IMR-90 (cell line): ENCODE results near the gene ATXN1. TPM values are rescaled to one million over a fixed set of nuclear protein-coding genes. Genes with fewer than 3 reads are reported as not detected.

Experiments
- ATAC-seq: fragments of 200-7000 bp; cut with Tn5 transposase; 2 replicates; pipeline ENCODE4 v1.9.1; 2020; ENCODE audit warnings: low read depth, mild to moderate bottlenecking, moderate library complexity
- BruUV-seq: library from RNA; stranded (reverse); fragments of 400-500 nt; replicated peaks from 2 replicates; lab custom pipeline; 2021; lab: Mats Ljungman, UMichigan
- CTCF ChIA-PET: fragments of 300-600 bp; formaldehyde crosslinking; extraction: SDS; loops from one replicate; lab custom pipeline; 2021; ENCODE audit warnings: antibody characterized with exemption; lab: Yijun Ruan, JAX
- POLR2A ChIA-PET: fragments of 300-600 bp; sonication (Branson Sonifier 250); formaldehyde crosslinking; loops from one replicate; lab custom pipeline; 2022; ENCODE audit warnings: antibody characterized with exemption; ENCODE audit not compliant: unreplicated experiment; lab: Charles Lee
- DNase-seq: peaks from one replicate; pipeline ENCODE4 v3.0.0; 2013
- H2AFZ ChIP-seq: replicated peaks from 2 replicates; pipeline ENCODE3; 2013; ENCODE audit warnings: low read length, mild to moderate bottlenecking; ENCODE audit not compliant: poor library complexity
- H2AK5ac ChIP-seq: 2 replicates; pipeline ENCODE4 v1.6.1; 2013; ENCODE audit warnings: low read depth, low read length, inconsistent platforms
- H2AK9ac ChIP-seq: replicated peaks from 2 replicates; pipeline ENCODE3; 2013; ENCODE audit warnings: mild to moderate bottlenecking, low read depth, low read length, moderate library complexity; ENCODE audit not compliant: poor library complexity
- H2BK120ac ChIP-seq: 2 replicates; pipeline ENCODE4 v1.6.1; 2013; ENCODE audit warnings: low read depth, low read length, inconsistent platforms
- H2BK15ac ChIP-seq: 3 replicates; pipeline ENCODE4 v1.6.1; 2013; ENCODE audit warnings: low read depth, low read length, inconsistent platforms
- H2BK20ac ChIP-seq: 2 replicates; pipeline ENCODE4 v1.6.1; 2013; ENCODE audit warnings: low read depth, mild to moderate bottlenecking, inconsistent platforms, low read length, moderate library complexity
- H2BK5ac ChIP-seq: 2 replicates; pipeline ENCODE4 v1.6.1; 2013; ENCODE audit warnings: mild to moderate bottlenecking, low read depth, low read length, inconsistent platforms; ENCODE audit not compliant: poor library complexity, severe bottlenecking
- H3K14ac ChIP-seq: replicated peaks from 2 replicates; pipeline ENCODE4 v1.6.1; 2013; ENCODE audit warnings: low read depth, low read length, inconsistent platforms
- H3K18ac ChIP-seq: 2 replicates; pipeline ENCODE4 v1.6.1; 2013; ENCODE audit warnings: low read depth, low read length, control low read depth
- H3K23ac ChIP-seq: 2 replicates; pipeline ENCODE4 v1.6.1; 2013; ENCODE audit warnings: low read depth, low read length, inconsistent platforms
- H3K27ac ChIP-seq: 2 replicates; pipeline ENCODE4 v1.5.1; 2013; ENCODE audit warnings: mild to moderate bottlenecking, control low read depth, low read length; ENCODE audit not compliant: insufficient read depth
- H3K27me3 ChIP-seq: 2 replicates; pipeline ENCODE4 v1.6.1; 2013; ENCODE audit warnings: low read length; ENCODE audit not compliant: control insufficient read depth, insufficient read depth
- H3K36me3 ChIP-seq: 2 replicates; pipeline ENCODE4 v1.6.1; 2013; ENCODE audit warnings: low read length, mixed read lengths; ENCODE audit not compliant: control insufficient read depth, insufficient read depth
- H3K4ac ChIP-seq: 2 replicates; pipeline ENCODE4 v1.6.1; 2013; ENCODE audit warnings: low read depth, low read length, inconsistent platforms
- H3K4me1 ChIP-seq: 2 replicates; pipeline ENCODE4 v1.6.1; 2013; ENCODE audit warnings: low read length, mixed read lengths; ENCODE audit not compliant: control insufficient read depth, insufficient read depth
- H3K4me2 ChIP-seq: 2 replicates; pipeline ENCODE4 v1.6.1; 2013; ENCODE audit warnings: low read depth, mild to moderate bottlenecking, control low read depth, low read length, moderate library complexity
- H3K4me3 ChIP-seq: 2 replicates; pipeline ENCODE4 v1.5.1; 2013; ENCODE audit warnings: low read depth, mild to moderate bottlenecking, control low read depth, low read length, moderate library complexity; ENCODE audit not compliant: insufficient read depth
- H3K56ac ChIP-seq: 2 replicates; pipeline ENCODE4 v1.6.1; 2013; ENCODE audit warnings: low read length, inconsistent platforms; ENCODE audit not compliant: insufficient read depth; ENCODE audit errors: extremely low read depth
- H3K79me1 ChIP-seq, 2 experiments: 2 replicates each; pipeline ENCODE4 v1.6.1; 2013; ENCODE audit warnings: low read length in 2 of 2, inconsistent platforms in 1 of 2, low read depth in 1 of 2
- H3K9ac ChIP-seq: 2 replicates; pipeline ENCODE4 v1.6.1; 2013; ENCODE audit warnings: low read depth, low read length, control low read depth
- H3K9me1 ChIP-seq: 2 replicates; pipeline ENCODE4 v1.6.1; 2013; ENCODE audit warnings: low read length, inconsistent platforms; ENCODE audit not compliant: insufficient read depth
- H3K9me3 ChIP-seq: 2 replicates; pipeline ENCODE4 v1.6.1; 2013; ENCODE audit warnings: low read length; ENCODE audit not compliant: control insufficient read depth, insufficient read depth
- H4K20me1 ChIP-seq: 2 replicates; pipeline ENCODE4 v1.6.1; 2013; ENCODE audit warnings: low read length, inconsistent platforms; ENCODE audit not compliant: insufficient read depth
- H4K5ac ChIP-seq: 2 replicates; pipeline ENCODE4 v1.6.1; 2013; ENCODE audit warnings: mild to moderate bottlenecking, low read depth, low read length, control low read depth
- H4K8ac ChIP-seq, 2 experiments: 2 replicates each; pipeline ENCODE4 v1.6.1; 2013; ENCODE audit warnings: low read depth in 2 of 2, low read length in 2 of 2, control low read depth in 1 of 2, inconsistent platforms in 1 of 2
- H4K91ac ChIP-seq: 2 replicates; pipeline ENCODE4 v1.6.1; 2013; ENCODE audit warnings: low read depth, low read length, inconsistent platforms; ENCODE audit not compliant: insufficient read depth
- BHLHE40 ChIP-seq: fragments of 150-350 bp; IDR thresholded peaks from 2 replicates; pipeline ENCODE4 v1.6.1; 2016; ENCODE audit warnings: mild to moderate bottlenecking, low read depth, low read length
- CEBPB ChIP-seq: IDR thresholded peaks from 2 replicates; pipeline ENCODE4 v1.6.1; 2012; ENCODE audit warnings: low read depth, low read length, improper control_type of control experiment
- CHD1 ChIP-seq: IDR thresholded peaks from 2 replicates; pipeline ENCODE4 v1.6.1; 2012; ENCODE audit warnings: low read depth, low read length, improper control_type of control experiment
- CTCF ChIP-seq: conservative IDR thresholded peaks from 2 replicates; pipeline ENCODE4 v1.5.1; 2012; ENCODE audit warnings: mild to moderate bottlenecking, low read depth, low read length, improper control_type of control experiment
- ELK1 ChIP-seq: fragments of 150-350 bp; IDR thresholded peaks from 2 replicates; pipeline ENCODE4 v1.6.1; 2016; ENCODE audit warnings: low read depth, mild to moderate bottlenecking, low read length, moderate library complexity, borderline replicate concordance
- FOS ChIP-seq: fragments of 150-350 bp; IDR thresholded peaks from 2 replicates; pipeline ENCODE4 v1.6.1; 2016; ENCODE audit warnings: low read depth, low read length
- MAFK ChIP-seq: IDR thresholded peaks from 2 replicates; pipeline ENCODE4 v1.6.1; 2012; ENCODE audit warnings: low read depth, low read length, improper control_type of control experiment
- MAZ ChIP-seq: IDR thresholded peaks from 2 replicates; pipeline ENCODE4 v1.6.1; 2012; ENCODE audit warnings: low read depth, mild to moderate bottlenecking, low read length, improper control_type of control experiment, moderate library complexity, borderline replicate concordance
- MXI1 ChIP-seq: IDR thresholded peaks from 2 replicates; pipeline ENCODE4 v1.6.1; 2012; ENCODE audit warnings: low read depth, mild to moderate bottlenecking, low read length, moderate library complexity, borderline replicate concordance
- NFE2L2 ChIP-seq: fragments of 150-350 bp; IDR thresholded peaks from 2 replicates; pipeline ENCODE4 v1.6.1; 2016; ENCODE audit warnings: low read depth, mild to moderate bottlenecking, low read length
- POLR2A ChIP-seq: IDR thresholded peaks from 2 replicates; pipeline ENCODE4 v1.6.1; 2012; ENCODE audit warnings: mild to moderate bottlenecking, low read depth, low read length
- RAD21 ChIP-seq: IDR thresholded peaks from 2 replicates; pipeline ENCODE4 v1.6.1; 2012; ENCODE audit warnings: low read length, improper control_type of control experiment
- RCOR1 ChIP-seq: IDR thresholded peaks from 2 replicates; pipeline ENCODE4 v1.6.1; 2012; ENCODE audit warnings: mild to moderate bottlenecking, low read length, improper control_type of control experiment; ENCODE audit not compliant: insufficient replicate concordance
- RFX5 ChIP-seq: IDR thresholded peaks from 2 replicates; pipeline ENCODE4 v1.8.0; 2012; ENCODE audit warnings: low read depth, mild to moderate bottlenecking, low read length, moderate library complexity
- SMC3 ChIP-seq: fragments of 150-350 bp; IDR thresholded peaks from 2 replicates; pipeline ENCODE4 v1.6.1; 2016; ENCODE audit warnings: low read depth, mild to moderate bottlenecking, antibody characterized with exemption, low read length, moderate library complexity
- USF2 ChIP-seq: fragments of 150-350 bp; IDR thresholded peaks from 2 replicates; pipeline ENCODE4 v1.6.1; 2017; ENCODE audit warnings: mild to moderate bottlenecking, antibody characterized with exemption, low read length, low read depth
- WGBS, 2 experiments: methylation state at CpG; one replicate each; pipeline versions ENCODE4 v1.1.5 to v1.1.7; 2013; ENCODE audit warnings: missing lambda C conversion rate in 2 of 2; ENCODE audit not compliant: insufficient read length in 1 of 2; ENCODE audit errors: extremely low coverage in 2 of 2; 5-methylcytosine and 5-hydroxymethylcytosine counted together
- dilution Hi-C: fragments of 300-500 bp; cut with HindIII; formaldehyde crosslinking; loops from one replicate; pipeline ENCODE4 v1.14.3; 2018; ENCODE audit warnings: low sequenced_read_pairs; ENCODE audit not compliant: unreplicated experiment
- in situ Hi-C: fragments of 300-500 bp; cut with MboI; formaldehyde crosslinking; loops from 3 replicates; pipeline ENCODE4 v1.14.3; 2019; ENCODE audit warnings: low sequenced_read_pairs, inconsistent platforms, mixed read lengths
- intact Hi-C: fragments of 100-400 bp; cut with micrococcal nuclease; formaldehyde crosslinking; loops from 2 replicates; pipeline ENCODE4 v1.10.0; 2022
- polyA plus RNA-seq, 3 experiments: library from polyadenylated mRNA; depleted of rRNA; stranded (reverse); fragments of >200 nt; gene quantifications; 2 replicates each; pipeline ENCODE4 v1.2.3, GENCODE V29; 2012; ENCODE audit warnings: low replicate concordance in 1 of 3
- total RNA-seq: library from RNA; depleted of rRNA; stranded (reverse); fragments of >200 nt; gene quantifications from 2 replicates; pipeline ENCODE4 v1.2.3, GENCODE V29; 2012

Gene ATXN1
- total and polyA plus RNA-seq, 2 of the 4 experiments (the other 2 are of a cell fraction): 7.3 to 11.1 TPM

GRCh38 chr6:16296061-16296670 lies 465.1 kb downstream of the ATXN1 start:
- Histone ChIP-seq H2AFZ (no peak overlapping the region), H3K14ac (no peak overlapping the region), H3K23ac (no peak overlapping the region), H3K4me1 (no peaks in the 10 kb centered on the region), H3K36me3 (peaks cover 1% of the 10 kb centered on the region; the same call in 1 of the 2 replicates), H3K18ac (no peak overlapping the region), H2BK15ac (no peak overlapping the region), H2AK9ac (no peak overlapping the region), H3K27me3 (no peaks in the 10 kb centered on the region), H3K4ac (no peak overlapping the region), H4K8ac (no peak overlapping the region), H3K56ac (no peak overlapping the region), H3K9ac (no peak overlapping the region), H2AK5ac (no peak overlapping the region), H4K5ac (no peak overlapping the region), H3K79me1 (no peaks in the 10 kb centered on the region), H3K27ac (no peak overlapping the region), H3K9me1 (no peaks in the 10 kb centered on the region), H4K20me1 (no peaks in the 10 kb centered on the region), H2BK120ac (no peak overlapping the region), H3K4me3 (no peak overlapping the region), H2BK5ac (no peak overlapping the region), H3K4me2 (no peak overlapping the region), H3K9me3 (no peaks in the 10 kb centered on the region), H2BK20ac (no peak overlapping the region), H4K91ac (no peak overlapping the region)
- intact Hi-C loops (no loop called here), dilution Hi-C loops (no loop called here), in situ Hi-C loops (no loop called here)
- TF ChIP-seq MAFK (no peak), CHD1 (no peak), BHLHE40 (no peak), FOS (no peak), MXI1 (no peak), RCOR1 (no peak), POLR2A (no peak), ELK1 (no peak), MAZ (no peak), SMC3 (no peak), USF2 (no peak), CEBPB (no peak), RFX5 (no peak), RAD21 (no peak), NFE2L2 (no peak), CTCF (no peak)
- ChIA-PET POLR2A (no interaction called here), CTCF (interaction anchor here (1.2 kb wide), 1 partner anchor 10 kb away, joined by 4 read pairs; no protein-coding TSS in a partner anchor)
- ATAC-seq (no peak), DNase-seq (no peak)
- WGBS, 2 experiments: 94% methylated on average over 5 of the region's 7 CpGs; no CpG with 5 or more reads in 1 of the 2 experiments
- no TSS peak for BruUV-seq
